HG03045 (cell line): Measurements from ENCODE around the gene ATP10A.

Source experiments
- ATAC-seq: cut with Tn5 transposase; IDR thresholded peaks from one replicate; pipeline ENCODE4 v1.9.1; 2021; ENCODE audit warnings: mild to moderate bottlenecking, moderate library complexity; ENCODE audit not compliant: unreplicated experiment

The ATP10A gene

GRCh38 chr15:25797035-25797434 lies 66.1 kb downstream of the ATP10A start:
- no peak for ATAC-seq

GRCh38 chr15:25796395-25796794 lies 66.7 kb downstream of the ATP10A start:
- ATAC-seq, result no peak

GRCh38 chr15:25795712-25796111 lies 67.4 kb downstream of the ATP10A start:
- no peak for ATAC-seq

DNA sequence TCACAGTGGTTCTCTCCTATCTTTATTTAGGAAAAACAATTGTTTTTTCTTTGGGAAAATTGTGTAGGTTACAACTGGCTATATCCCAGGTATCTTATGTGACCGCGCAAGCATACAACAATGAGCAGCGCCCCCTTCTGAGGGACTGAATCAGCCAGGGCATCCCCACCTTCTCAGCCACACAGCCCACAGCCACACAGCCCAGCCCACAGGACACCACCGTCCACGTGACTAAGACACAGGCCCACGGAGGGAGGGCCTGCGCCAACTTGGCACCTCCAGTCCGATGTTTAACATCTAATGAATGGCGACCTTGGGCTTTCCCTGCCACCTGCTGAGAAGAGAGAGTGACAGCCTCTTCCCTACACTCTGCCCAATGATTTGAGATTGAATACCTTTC lies 68.1 kb downstream of the ATP10A start:
- ATAC-seq, result no peak

- ATAC-seq, result no peak
Observed at GRCh38 chr15:25793354-25794050, 69.6 kb downstream of the ATP10A start.

DNA sequence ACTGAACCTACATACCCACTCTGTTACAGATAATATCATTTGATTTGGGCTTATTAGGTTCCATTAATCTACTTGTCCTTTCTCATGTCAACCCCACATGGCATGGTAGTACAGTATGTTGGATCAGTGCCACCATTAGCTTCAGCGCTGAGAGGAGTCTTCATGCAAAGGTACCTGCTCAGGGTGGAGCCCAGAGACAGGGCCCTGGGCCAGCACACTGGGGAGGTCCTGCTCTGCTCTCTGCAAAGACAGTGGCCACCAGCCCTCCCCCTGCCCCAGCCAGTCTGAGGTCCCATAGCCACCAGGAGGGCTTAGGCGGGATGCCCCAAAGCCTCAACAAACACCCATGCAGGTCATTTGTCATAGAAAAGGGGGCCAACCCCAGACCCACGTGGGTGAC lies 71.0 kb downstream of the ATP10A start:
- ATAC-seq, result no peak

DNA sequence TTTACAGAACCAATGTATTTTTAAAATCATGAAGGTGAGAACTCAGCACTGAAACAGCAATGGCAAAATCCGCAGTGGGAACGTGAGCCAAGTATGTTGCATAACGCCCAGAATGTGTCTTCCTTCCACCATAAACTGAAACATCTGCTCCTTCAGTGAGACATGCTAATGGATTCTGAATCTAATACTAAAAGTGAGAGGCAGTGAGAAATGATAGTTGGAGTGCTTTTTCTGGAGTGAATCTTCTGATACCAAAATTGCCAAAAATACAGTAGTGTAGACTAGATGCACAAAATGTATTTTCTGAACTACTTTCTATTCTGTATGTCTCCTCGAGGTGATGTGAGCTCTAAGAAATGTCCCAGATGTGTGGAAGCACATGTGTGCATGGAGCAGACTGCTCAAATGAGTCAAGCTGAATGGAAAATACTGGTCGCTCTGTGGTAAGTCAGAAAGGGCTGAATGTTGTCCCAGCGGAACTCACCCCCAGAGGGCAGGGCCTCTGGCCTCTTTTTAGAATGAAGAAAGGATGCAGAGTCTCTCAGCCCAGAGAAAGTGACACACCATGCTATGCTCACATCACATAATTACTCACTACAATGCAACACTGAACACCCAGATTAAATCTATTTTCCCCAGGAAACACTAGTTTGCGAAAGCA lies 73.0 kb downstream of the ATP10A start:
- ATAC-seq, result no peak

DNA sequence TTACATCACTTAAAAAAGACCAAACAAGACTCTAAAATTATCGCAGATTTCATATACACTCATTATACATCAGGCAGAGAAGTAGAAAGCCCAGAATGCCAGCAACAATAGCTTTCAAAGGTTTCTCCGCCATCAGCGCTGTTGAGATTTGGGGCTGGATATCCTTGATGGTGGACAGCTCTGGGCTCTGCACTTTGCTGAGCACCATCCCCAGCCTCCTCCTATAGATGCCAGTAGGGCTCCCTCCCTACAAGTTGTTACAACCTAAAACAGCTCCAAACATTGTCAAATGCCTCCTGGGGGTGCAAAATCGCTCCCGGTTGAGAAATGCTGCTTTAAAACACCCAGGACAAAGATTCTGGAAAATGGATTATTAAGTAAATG lies 73.5 kb downstream of the ATP10A start:
- no peak for ATAC-seq

DNA sequence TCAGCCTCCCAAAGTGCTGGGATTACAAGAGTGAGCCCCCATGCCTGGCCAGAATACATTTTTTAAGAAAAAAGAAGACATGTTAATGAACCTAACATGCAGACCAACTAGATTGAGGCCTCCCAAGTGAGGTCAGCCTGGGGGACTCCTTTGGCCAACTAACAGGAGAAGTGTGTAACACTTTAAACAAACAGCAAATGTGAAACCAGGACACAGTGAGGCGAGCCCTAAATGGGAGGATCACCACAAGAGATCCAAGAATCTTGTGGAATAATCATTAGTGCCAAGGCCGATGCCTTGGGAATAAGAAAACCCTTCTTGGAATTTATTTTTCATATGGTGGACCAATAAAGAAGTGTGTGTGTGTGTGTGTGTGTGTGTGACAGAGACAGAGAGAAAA lies 73.9 kb downstream of the ATP10A start:
- no peak for ATAC-seq

GRCh38 chr15:25787855-25788520 lies 75.1 kb downstream of the ATP10A start:
- ATAC-seq, result no peak

- ATAC-seq, result no peak
Observed at GRCh38 chr15:25787381-25787780, 75.7 kb downstream of the ATP10A start.

GRCh38 chr15:25786040-25786439 lies 77.1 kb downstream of the ATP10A start:
- no peak for ATAC-seq

DNA sequence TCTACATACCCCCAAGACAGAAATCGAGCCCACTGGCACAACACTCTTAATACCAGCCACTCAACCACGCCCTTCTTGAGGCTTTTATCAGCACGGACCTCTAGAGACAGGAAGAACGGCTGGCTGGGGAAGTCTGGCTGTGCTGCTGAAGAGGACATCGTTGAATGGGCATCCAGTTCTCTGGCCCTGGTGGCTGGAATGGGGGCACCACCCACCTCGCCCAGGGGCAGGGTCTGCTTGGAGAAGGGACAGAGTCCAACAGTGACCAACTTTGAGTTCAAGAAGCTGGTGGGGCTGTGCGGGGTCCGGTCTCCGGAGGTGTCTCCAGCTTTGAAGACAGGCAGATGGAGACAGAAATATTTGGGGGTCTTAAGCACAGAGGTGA lies 77.5 kb downstream of the ATP10A start:
- no peak for ATAC-seq

DNA sequence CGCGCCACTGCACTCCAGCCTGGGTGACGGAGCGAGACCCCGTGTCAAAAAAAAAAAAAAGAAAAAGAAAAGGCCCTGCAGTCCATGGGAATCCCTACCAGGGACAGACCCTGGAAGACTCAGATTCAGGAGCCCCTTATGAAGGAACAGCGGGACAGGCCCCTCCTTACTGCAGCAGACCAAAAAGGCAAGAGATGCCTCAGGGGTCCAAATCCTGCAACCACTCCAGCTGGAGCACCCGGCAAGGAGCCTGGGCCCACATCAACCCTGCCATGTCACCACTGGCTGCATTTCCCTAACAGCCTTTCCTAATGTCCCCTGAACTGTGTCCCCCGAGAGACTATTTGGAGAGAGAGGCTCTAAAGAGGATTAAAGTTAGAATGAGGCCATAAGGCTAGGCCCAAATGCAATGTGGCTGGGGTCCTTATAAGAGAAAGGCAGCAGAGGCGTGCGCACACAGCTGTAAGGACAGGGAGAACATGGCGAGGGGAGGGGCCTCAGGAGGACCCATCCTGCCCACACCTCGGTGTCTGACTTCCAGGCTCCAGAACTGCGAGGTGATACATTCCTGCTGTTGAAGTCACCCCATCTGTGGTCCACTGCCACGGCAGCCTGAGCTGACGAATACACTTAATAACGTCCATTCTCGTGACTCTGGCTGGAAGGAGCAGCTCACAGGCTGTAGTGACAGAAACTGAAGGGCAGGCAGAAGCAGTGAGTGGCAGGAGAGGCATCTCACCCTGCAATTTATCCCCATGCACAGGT lies 78.1 kb downstream of the ATP10A start:
- ATAC-seq, result no peak

GRCh38 chr15:25783607-25784540 lies 79.3 kb downstream of the ATP10A start:
- ATAC-seq, result no peak

DNA sequence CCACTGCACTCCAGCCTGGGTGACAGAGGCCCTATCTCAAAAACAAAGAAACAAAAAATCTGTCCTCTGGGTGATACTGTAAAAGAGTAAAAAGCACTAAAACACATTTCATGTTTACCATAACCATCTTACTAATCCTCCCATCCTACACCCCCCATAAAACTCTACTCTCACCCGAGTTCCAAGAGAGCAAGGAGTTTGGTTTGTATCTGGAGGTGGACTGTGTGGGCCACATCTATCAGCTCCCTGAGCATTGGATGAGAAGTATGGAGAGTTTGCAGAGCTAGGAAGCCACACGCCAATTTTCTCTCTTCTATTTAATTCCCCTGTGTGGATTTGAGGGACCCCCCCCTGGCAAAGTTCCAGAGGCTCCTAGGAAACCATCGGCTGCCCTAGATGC lies 80.0 kb downstream of the ATP10A start:
- ATAC-seq, result no peak

GRCh38 chr15:25780479-25781255 lies 82.5 kb downstream of the ATP10A start:
- ATAC-seq, result no peak

- ATAC-seq, result no peak
Observed at GRCh38 chr15:25778161-25778560, 85.0 kb downstream of the ATP10A start.

DNA sequence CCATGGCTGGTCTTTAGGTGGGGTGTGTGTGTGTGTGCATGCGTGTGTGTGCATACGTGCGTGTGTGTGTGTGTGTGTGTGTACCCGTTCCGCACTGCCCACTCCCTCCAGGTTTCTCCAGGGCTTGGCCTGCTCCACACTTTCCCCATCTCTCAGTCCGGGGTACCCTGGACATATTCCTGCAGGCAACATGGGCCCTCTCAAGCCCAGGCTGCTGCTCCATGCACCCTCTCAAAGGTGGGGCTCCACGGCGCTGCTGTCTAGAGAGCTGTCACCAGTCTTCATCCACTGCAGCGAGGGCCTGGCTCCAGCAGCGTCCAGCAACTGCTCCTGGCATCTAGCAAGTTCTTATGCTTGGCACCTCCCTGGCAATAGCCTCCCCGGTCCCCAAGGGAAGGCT lies 86.1 kb downstream of the ATP10A start:
- ATAC-seq, result no peak
